Osteocyte (in vitro differentiated cells): Measurements from ENCODE around the gene ZBTB17. TPM values are rescaled to one million over a fixed set of nuclear protein-coding genes. Genes with fewer than 3 reads are reported as not detected.

Experiments
- DNase-seq: peaks from one replicate; pipeline ENCODE4 v3.0.0; 2021; ENCODE audit warnings: mixed read lengths; ENCODE audit not compliant: unreplicated experiment; ENCODE audit errors: extremely low spot score
- H3K27ac Mint-ChIP-seq: one replicate; pipeline ENCODE4 v1.8.0; 2021; ENCODE audit warnings: mild to moderate bottlenecking, mixed read lengths; ENCODE audit not compliant: unreplicated experiment
- H3K27me3 Mint-ChIP-seq: one replicate; pipeline ENCODE4 v1.8.0; 2021; ENCODE audit warnings: mixed read lengths; ENCODE audit not compliant: unreplicated experiment
- H3K36me3 Mint-ChIP-seq: one replicate; pipeline ENCODE4 v1.8.0; 2021; ENCODE audit warnings: mixed read lengths; ENCODE audit not compliant: unreplicated experiment
- H3K4me1 Mint-ChIP-seq: one replicate; pipeline ENCODE4 v1.8.0; 2021; ENCODE audit warnings: mixed read lengths; ENCODE audit not compliant: unreplicated experiment
- H3K4me3 Mint-ChIP-seq: one replicate; pipeline ENCODE4 v1.8.0; 2021; ENCODE audit warnings: mild to moderate bottlenecking, moderate library complexity, mixed read lengths; ENCODE audit not compliant: unreplicated experiment
- H3K9me3 Mint-ChIP-seq: one replicate; pipeline ENCODE4 v1.8.0; 2021; ENCODE audit warnings: mixed read lengths; ENCODE audit not compliant: unreplicated experiment
- CTCF ChIP-seq: fragments of 200-600 bp; sonication (generic); IDR thresholded peaks from 2 replicates; pipeline ENCODE4 v1.5.0; 2021; ENCODE audit warnings: antibody characterized with exemption, mild to moderate bottlenecking, moderate library complexity
- total RNA-seq: library from RNA; stranded (reverse); gene quantifications from 2 replicates; pipeline ENCODE4 v1.2.1, GENCODE V29; 2021

ZBTB17 gene
- total RNA-seq, 1 donor from 2014 or later, result 37.2 TPM

- TF ChIP-seq CTCF, result peak; percentile 37
- H3K36me3 Mint-ChIP-seq, result peaks cover 20% of the 10 kb centered on the region
- H3K4me1 Mint-ChIP-seq, result peaks cover 23% of the 10 kb centered on the region
- no peaks in the 10 kb centered on the region for H3K27me3 Mint-ChIP-seq
- H3K27ac Mint-ChIP-seq, result peak overlapping the region; percentile 70
- DNase-seq, result no peak
- peak overlapping the region; percentile 80 for H3K4me3 Mint-ChIP-seq
- no peaks in the 10 kb centered on the region for H3K9me3 Mint-ChIP-seq
Observed at GRCh38 chr1:15975358-15975804, 520 bp downstream of the ZBTB17 start.

- no peak for TF ChIP-seq CTCF
- Mint-ChIP-seq H3K4me1 (peaks cover 23% of the 10 kb centered on the region), H3K36me3 (peaks cover 25% of the 10 kb centered on the region), H3K4me3 (peak overlapping the region; percentile 80), H3K27me3 (no peaks in the 10 kb centered on the region), H3K9me3 (no peaks in the 10 kb centered on the region), H3K27ac (peak overlapping the region; percentile 31)
- no peak for DNase-seq
Observed at GRCh38 chr1:15974855-15975254, 1.0 kb downstream of the ZBTB17 start.

GRCh38 chr1:15973772-15974171, 2.1 kb downstream of the ZBTB17 start:
- DNase-seq, result no peak
- no peak overlapping the region for H3K27ac Mint-ChIP-seq
- no peaks in the 10 kb centered on the region for H3K27me3 Mint-ChIP-seq
- TF ChIP-seq CTCF, result no peak
- H3K9me3 Mint-ChIP-seq, result no peaks in the 10 kb centered on the region
- peaks cover 27% of the 10 kb centered on the region for H3K36me3 Mint-ChIP-seq
- no peak overlapping the region for H3K4me3 Mint-ChIP-seq
- H3K4me1 Mint-ChIP-seq, result peaks cover 23% of the 10 kb centered on the region

DNA sequence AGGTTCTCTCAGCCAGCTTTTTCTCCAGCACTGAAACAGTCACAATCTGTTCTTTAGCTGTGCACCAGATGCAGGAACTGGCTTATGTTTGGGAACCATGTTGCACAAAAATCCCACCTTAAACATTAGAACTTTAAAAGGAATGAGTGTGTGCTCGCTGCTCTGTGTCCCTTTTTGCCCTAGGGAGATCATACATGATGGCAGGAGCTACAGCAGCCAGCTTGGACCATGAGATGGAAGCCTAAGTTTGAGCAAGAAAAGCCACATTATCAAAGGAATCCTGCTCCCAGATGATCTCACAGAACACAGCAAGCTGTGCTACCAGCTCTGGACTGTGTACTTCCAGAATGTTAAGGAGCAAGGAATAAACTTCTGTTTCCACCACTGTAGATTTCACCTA, 3.5 kb downstream of the ZBTB17 start:
- H3K36me3 Mint-ChIP-seq, result peaks cover 32% of the 10 kb centered on the region
- H3K4me3 Mint-ChIP-seq, result no peak overlapping the region

DNA sequence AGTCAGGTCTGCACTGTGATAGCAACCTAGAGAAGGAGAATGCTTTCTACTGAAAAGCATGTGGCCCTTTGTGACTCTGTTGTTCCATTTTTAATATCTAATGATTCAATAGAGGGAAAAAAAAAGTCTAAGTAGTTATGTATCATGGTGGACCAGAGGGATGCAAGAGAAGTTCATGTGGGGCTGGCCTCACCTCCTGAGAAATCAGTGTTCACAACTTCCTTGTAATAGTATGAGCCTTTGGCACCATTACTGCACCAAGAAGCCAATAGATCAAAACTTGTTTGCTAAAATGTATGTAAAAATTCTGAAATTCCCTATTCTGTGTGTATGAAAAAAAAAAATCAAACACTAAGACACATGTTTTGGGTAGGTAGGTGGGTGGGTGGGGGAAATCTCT, 5.0 kb downstream of the ZBTB17 start:
- Mint-ChIP-seq H3K36me3 (peaks cover 33% of the 10 kb centered on the region), H3K4me1 (peaks cover 25% of the 10 kb centered on the region), H3K4me3 (no peak overlapping the region), H3K27me3 (no peaks in the 10 kb centered on the region), H3K9me3 (no peaks in the 10 kb centered on the region), H3K27ac (no peak overlapping the region)
- no peak for TF ChIP-seq CTCF
- DNase-seq, result no peak

More for the DNA sequence above, 3.5 kb downstream of the ZBTB17 start:
- no peak for DNase-seq
- H3K4me1 Mint-ChIP-seq, result peaks cover 26% of the 10 kb centered on the region
- H3K27ac Mint-ChIP-seq, result no peak overlapping the region
- H3K27me3 Mint-ChIP-seq, result no peaks in the 10 kb centered on the region
- no peak for TF ChIP-seq CTCF
- H3K9me3 Mint-ChIP-seq, result no peaks in the 10 kb centered on the region
